HEK293 (cell line): ENCODE measurements around the gene BRWD1.

ENCODE experiments used
- CTCF ChIP-seq: fragments of 450-650 bp; formaldehyde crosslinking; IDR thresholded peaks from 2 replicates; pipeline ENCODE4 v1.5.1; 2016; ENCODE audit warnings: missing biosample characterization, missing genetic modification characterization
- REST ChIP-seq: fragments of 450-650 bp; formaldehyde crosslinking; IDR thresholded peaks from 2 replicates; pipeline ENCODE4 v1.5.1; 2016; ENCODE audit warnings: missing biosample characterization, missing genetic modification characterization
- ZBTB20 ChIP-seq: fragments of 450-650 bp; formaldehyde crosslinking; IDR thresholded peaks from 2 replicates; pipeline ENCODE4 v1.5.1; 2016; ENCODE audit warnings: missing biosample characterization, missing genetic modification characterization
- ZBTB7A ChIP-seq: fragments of 450-650 bp; formaldehyde crosslinking; IDR thresholded peaks from 2 replicates; pipeline ENCODE4 v1.5.1; 2016; ENCODE audit warnings: low read depth, missing biosample characterization, missing genetic modification characterization
- ZNF830 ChIP-seq: fragments of 450-650 bp; IDR thresholded peaks from 2 replicates; pipeline ENCODE4 v1.5.0; 2018; ENCODE audit warnings: missing biosample characterization, missing genetic modification characterization, low read depth, mild to moderate bottlenecking, moderate library complexity

- TF ChIP-seq REST (no peak), ZBTB20 (tag by site-specific recombination) (no peak), ZBTB7A (no peak), CTCF (tag by site-specific recombination) (no peak), ZNF830 (tag by site-specific recombination) (no peak)
These were observed 62.1 kb downstream of the BRWD1 start for GRCh38 chr21:39251326-39251725.
